Ureter (tissue), 1 donor: ENCODE results near the gene KRTAP23-1. TPM values are rescaled to one million over a fixed set of nuclear protein-coding genes. Genes with fewer than 3 reads are reported as not detected.

ENCODE experiments used
- DNase-seq: peaks from one replicate; pipeline ENCODE4 v3.0.0-alpha.2; 2020; ENCODE audit warnings: low spot score
- total RNA-seq: library from RNA; stranded (reverse); gene quantifications from one replicate; pipeline ENCODE4 v1.2.4, GENCODE V29; 2023
- donor health status: DM: yes; HTN: yes; CAD: no.

KRTAP23-1 gene
- total RNA-seq: not detected

GRCh38 chr21:30348506-30348905, at the start of gene KRTAP23-1:
Gene KRTAP23-1 (minus strand): TSS chr21:30348606. CDS start chr21:30348606, 0 bp downstream.
- no peak for DNase-seq

DNA sequence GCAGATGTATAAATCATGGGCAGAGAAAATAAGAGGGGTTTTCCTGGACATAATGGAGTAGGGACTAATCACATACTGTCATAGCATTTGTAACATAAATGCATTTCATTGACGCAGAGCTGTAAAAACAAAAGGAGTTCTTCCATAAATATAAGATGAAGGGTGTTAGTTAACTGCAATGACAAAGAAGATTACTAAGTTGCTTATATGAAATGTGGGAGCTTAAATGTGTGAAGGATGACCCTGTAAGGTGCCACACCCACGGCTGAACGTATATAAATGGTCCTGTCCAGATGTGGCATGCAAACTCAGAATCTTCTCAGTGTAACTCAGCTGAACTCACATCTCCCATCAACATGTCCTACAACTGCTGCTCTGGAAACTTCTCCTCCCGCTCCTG, 47.3 kb upstream of the KRTAP23-1 start, which contains the start of gene KRTAP13-1:
Gene KRTAP13-1, plus strand, starts transcription at position 301 of the 400 bp plus-strand sequence. Its CDS starts 56 bp downstream, at position 357.
- no peak for DNase-seq

DNA sequence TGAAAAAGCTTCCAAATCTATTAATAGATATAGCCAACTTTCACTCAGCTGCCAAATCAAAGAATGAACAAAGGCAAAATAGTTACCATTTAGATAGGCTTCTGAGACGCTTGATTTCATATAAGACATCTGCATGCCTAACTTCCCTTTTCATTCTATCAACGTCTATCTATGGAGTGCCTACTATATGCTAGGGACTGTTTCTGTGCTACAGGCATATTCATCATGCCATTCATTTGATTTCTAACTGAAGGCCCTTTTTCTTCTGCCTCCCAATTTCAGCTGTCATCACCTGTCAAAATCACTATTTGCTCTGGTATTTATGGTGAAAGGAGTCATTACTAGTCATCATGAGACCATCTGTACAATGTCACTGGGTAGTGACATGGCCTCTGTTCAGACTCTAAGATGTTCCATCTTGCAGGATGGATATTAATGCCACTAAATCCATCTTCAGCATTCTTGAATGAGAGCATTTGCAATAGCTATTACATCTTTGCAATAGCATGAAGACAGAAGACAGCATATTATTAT, 43.2 kb upstream of the KRTAP23-1 start:
- no peak for DNase-seq

GRCh38 chr21:30382201-30382600, 33.8 kb upstream of the KRTAP23-1 start:
- DNase-seq: no peak

DNA sequence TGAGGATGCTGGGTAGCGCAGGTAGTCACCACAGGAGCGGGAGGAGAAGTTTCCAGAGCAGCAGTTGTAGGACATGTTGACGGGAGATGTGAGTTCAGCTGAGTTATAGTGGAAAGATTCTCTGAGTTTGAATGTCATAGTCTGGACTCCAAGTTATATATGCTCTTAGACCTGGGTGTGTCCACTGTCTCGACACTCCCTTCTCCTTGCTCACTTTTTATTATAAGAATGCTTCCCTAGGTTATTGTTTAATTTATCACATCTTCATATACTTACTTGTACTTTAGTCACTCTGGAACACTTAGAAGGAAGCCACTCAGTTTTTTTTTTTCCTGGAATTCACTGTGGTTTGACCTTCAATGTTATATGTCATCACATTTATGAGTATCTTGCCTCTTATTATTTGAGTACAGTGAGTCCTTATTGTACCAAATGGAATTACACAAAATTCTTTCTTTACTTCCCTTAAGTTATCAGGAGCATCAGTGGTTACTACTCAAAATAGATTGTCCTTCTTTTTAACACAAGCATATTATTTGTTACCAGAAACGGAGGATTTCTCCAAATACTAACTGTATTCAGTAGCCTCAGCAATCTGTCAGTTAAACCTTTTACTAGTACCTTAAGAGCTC, 23.8 kb upstream of the KRTAP23-1 start, which contains the start of gene KRTAP13-2:
Gene KRTAP13-2, minus strand, starts transcription at position 133 of the 632 bp plus-strand sequence. Its CDS starts 58 bp downstream, at position 75.
- no peak for DNase-seq

GRCh38 chr21:30355906-30356305, 7.5 kb upstream of the KRTAP23-1 start:
- DNase-seq: no peak

- DNase-seq: no peak
These were observed 6.1 kb upstream of the KRTAP23-1 start for GRCh38 chr21:30354308-30355005.

DNA sequence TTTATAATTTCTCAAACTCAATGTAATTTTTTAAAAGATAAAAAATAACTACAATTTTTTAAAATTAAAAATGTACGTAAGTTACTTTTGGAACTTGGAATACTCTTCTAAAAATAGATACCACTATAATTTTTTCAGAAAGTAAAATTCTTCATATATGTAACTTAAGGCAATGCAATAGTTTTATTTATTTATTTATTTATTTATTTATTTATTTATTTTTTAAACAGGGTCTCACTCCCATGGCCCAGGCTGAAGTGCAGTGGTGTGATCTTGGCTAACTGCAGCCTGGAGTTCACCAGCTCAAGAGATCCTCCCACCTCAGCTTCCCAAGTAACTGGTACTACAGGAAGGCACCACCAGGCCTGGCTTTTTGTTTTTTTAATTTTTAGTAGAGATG, 3.1 kb upstream of the KRTAP23-1 start:
- DNase-seq: no peak

- DNase-seq: no peak
These were observed 1.2 kb upstream of the KRTAP23-1 start for GRCh38 chr21:30349572-30349971.

DNA sequence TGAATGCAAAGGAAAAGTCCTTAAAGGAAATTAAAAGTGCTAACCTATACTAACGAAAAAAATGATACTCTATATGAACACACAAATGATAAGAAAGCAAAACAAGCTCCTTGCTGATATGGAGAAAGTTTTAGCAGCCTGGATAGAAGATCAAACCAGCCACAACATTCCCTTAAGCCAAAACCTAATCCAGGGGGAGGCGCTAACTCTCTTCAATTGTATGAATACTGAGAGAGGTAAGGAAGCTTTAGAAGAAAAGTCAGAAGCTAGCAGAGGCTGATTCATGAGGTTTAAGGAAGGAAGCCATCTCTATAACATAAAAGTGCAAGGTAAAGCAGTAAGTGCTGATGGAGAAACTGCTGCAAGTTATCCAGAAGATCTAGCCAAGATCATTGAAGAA, 3.4 kb downstream of the KRTAP23-1 start:
- no peak for DNase-seq

GRCh38 chr21:30340714-30341573, 7.5 kb downstream of the KRTAP23-1 start:
- DNase-seq: no peak

GRCh38 chr21:30338717-30339116, 9.7 kb downstream of the KRTAP23-1 start:
- no peak for DNase-seq

GRCh38 chr21:30337772-30338171, 10.6 kb downstream of the KRTAP23-1 start:
- no peak for DNase-seq

DNA sequence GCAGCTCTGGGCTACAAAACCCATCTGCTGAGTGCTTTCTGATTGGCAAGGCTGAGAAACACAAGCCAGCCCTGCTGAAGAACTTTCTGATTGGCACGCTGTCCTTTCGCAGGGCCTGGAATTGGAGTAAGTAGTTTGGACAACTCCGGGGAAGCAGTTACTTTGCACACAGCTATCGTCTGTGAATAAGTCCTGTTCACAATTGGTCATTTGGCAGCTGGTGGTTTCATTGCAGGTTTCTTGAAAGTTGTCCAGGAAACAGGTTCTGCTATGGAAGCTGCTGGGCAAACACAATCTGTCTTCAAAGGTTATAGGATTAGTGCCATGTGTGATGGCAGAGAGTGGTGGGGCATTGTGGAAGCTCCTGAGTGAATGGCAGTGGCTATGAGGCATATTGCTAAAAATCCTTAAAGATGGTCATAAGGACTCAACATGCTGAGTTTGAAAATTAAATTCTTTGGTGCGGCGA, 11.1 kb downstream of the KRTAP23-1 start, which contains the start of gene KRTAP27-1:
Gene KRTAP27-1, minus strand, starts transcription at position 419 of the 469 bp plus-strand sequence. Its CDS starts 26 bp downstream, at position 393.
- DNase-seq: no peak

- DNase-seq: no peak
These were observed 11.8 kb downstream of the KRTAP23-1 start for GRCh38 chr21:30336596-30336995.

- DNase-seq: no peak
These were observed 14.7 kb downstream of the KRTAP23-1 start for GRCh38 chr21:30333736-30334135.

DNA sequence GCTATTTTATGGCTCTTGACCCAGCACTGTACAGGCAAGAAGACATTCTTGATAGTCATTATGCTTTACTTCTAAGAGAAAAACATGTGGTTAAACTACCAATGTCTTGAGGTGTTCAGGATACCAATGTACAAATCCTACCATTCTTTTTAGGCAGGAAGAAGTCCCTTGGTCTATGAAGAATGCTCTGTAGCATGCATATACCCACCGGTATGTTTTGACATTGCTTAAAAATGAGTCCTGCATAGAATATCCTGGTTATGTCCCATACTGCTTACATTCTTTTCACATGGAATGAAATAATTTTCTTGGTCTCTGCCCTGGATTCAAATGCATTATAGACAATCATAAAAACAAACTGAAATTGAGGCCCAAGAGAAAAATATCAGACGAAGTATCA, 15.7 kb downstream of the KRTAP23-1 start:
- no peak for DNase-seq

GRCh38 chr21:30329203-30329875, 19.1 kb downstream of the KRTAP23-1 start:
- no peak for DNase-seq

- no peak for DNase-seq
These were observed 22.0 kb downstream of the KRTAP23-1 start for GRCh38 chr21:30326390-30326789.

GRCh38 chr21:30320215-30320614, 28.2 kb downstream of the KRTAP23-1 start, which contains the start of gene KRTAP26-1:
Gene KRTAP26-1 (minus strand): TSS chr21:30320315. CDS start chr21:30320035, 280 bp downstream.
- no peak for DNase-seq

GRCh38 chr21:30315701-30316100, 32.7 kb downstream of the KRTAP23-1 start:
- no peak for DNase-seq
